Fibroblast of skin of left biceps (primary cell): ENCODE measurements around the gene MRRF.
"Not testable (repeated sequence)": the region's sequence is repeated elsewhere in the genome, so short reads cannot be mapped to it uniquely, and the experiment has no call there.

Experiments used
- DNase-seq, 2 experiments: peaks; one replicate each; pipeline ENCODE4 v3.0.0-alpha.2; 2013; ENCODE audit warnings: low read depth in 2 of 2

Gene MRRF

DNA sequence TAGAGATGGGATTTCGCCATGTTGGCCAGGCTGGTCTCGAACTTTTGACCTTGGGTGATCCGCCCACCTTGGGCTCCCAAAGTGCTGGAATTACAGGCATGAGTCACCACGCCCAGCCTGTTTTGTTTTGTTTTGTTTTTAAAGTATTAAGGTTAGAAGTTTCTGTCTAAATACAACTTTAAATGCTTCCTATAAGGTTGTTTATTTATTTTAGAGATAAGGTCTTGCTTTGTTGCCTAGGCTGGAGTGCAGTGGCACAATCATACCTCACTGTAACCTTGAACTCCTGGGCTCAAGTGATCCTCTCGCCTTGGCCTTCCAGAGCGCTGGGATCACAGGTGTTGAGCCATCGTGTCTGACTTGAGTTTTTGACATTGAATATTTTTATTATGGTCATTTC is 11.4 kb downstream of the MRRF start:
- DNase-seq = no peak

DNA sequence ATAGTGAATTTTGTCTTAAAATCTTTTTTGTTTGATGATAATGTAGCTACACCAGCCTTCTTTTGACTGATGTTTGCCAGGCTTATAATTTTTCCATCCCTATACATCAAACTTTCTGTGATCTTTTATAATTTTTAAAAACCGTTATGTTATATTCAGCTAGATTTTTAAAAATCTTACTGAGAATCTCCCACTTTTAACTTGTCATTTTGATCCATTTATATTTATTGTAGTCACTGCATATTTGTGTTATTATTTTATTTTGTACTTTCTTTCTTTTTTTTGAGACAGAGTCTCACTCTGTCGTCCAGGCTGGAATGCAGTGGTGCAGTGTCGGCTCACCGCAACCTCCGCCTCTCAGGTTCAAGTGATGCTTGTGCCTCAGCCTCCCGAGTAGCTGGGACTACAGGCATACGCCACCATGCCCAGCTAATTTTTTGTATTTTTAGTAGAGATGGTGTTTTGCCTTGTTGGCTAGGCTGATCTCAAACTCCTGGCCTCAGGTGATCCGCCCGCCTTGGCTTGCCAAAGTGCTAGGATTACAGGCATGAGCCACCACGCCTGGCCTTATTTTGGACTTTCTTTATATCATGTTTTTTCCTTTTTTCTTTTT is 12.7 kb downstream of the MRRF start:
- DNase-seq = no peak

DNA sequence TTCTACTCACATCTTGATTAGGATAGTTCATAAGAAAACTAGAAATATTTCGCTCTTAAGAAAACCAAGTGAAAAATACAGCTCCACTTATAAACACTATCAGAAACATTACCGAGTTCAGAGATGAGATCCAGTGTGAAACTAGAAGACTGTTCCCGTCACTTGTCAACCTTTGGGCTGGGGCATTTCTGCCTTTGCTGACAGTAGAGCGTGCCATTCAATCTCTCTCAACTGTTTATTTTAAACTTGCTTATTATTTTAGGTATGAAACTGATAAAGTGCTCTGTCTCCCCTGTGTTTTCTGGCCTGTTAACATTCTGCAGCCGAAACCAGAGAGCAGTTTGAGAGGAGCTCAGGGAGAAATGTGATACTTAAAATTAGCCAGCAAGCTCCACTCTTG is 16.7 kb downstream of the MRRF start:
- no peak for DNase-seq

DNA sequence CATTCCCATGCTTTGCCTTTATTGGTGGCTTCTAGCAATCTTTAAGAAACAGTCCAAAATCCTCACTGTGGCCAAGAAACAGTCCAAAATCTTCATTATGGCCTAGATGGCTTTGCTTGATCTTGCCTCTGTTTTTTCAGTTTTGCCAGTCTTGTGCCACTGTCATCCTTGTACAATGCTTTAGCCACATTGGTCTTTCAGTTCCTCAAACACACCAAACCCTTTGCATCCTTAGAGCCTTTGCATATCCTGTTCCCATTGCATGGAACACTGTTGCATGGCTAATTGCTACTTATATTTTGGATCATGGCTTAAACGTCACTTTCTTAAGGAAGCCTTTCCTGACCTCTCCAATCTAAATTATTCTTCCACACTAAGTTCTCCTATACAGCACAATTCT is 22.1 kb downstream of the MRRF start:
- DNase-seq = no peak

DNA sequence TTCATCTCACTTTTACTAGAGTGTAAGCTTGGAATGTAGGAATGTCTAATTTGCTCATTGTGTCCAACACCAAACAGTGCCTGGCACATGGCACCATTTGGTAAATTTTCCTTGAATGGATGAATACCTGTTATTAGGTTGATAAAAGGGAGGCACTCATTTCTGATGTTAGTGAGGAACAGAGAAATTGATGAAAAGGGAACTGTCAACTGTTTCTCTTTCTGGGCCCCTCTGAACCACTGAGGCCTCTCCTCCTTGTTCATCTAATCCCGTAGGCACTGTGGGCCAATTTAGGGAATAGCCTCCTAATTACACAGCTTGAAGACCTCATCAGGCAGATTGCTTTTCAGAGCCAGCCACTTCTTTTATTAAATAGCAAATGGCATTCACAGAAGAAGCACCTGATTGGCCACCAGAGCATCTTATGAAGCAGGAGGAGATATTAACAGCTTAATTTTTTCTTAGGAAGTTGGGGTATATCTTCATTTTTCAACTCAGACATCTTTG is 22.6 kb downstream of the MRRF start:
- DNase-seq = no peak

DNA sequence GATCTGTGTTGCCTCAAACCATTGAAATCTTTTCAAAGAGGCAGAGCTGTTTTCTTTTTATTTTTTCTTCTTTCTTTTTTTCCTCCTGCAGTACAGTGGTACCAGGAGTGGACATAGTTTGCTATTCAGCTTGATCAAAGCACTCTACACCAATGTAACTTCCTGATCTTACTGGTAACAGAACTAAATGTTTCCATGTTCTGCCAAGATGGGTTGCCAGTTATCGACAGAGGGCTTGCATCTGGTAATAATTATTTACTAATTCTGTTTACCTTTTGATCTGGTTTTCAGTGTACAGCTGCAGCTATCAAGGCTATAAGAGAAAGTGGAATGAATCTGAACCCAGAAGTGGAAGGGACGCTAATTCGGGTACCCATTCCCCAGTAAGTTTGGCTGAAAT is 26.8 kb downstream of the MRRF start:
- DNase-seq = no peak

DNA sequence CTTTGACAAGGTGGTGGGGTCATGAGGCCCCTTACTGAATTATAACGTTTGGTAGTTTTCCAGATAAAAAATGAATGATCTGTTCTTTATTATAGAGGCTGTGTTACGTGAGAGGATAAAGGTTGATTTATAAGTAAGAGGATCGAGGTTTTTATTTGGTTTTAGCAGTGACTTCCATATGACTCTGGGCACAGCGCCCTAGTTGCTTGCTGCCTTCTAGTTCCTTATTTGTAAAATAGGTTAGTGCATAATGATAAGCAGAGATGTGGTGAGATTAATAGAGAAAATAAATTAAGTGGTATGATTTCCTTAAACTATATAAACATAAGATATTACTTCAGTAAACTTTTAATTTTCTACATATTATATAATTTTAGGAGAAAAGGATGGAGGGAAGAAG is 29.8 kb downstream of the MRRF start:
- no peak for DNase-seq

DNA sequence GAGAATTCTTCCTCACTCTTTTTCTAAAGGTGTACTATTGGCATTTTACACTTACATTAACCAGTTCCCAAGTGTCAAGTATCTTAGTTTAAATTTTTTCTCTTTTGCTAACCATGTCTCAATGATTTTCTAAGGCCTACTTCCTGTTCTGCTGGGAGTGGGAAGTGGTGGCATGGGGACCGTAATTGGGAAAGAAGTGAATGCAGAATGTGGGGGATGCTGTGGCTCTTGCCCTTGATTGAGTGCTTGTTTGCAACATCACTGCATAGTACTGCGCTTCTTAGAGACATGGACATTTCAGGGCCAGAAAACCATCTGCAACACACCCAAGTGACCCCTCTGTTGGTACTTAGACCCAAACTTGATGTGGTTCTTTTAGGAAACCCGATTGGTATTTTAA is 32.8 kb downstream of the MRRF start:
- DNase-seq = no peak

DNA sequence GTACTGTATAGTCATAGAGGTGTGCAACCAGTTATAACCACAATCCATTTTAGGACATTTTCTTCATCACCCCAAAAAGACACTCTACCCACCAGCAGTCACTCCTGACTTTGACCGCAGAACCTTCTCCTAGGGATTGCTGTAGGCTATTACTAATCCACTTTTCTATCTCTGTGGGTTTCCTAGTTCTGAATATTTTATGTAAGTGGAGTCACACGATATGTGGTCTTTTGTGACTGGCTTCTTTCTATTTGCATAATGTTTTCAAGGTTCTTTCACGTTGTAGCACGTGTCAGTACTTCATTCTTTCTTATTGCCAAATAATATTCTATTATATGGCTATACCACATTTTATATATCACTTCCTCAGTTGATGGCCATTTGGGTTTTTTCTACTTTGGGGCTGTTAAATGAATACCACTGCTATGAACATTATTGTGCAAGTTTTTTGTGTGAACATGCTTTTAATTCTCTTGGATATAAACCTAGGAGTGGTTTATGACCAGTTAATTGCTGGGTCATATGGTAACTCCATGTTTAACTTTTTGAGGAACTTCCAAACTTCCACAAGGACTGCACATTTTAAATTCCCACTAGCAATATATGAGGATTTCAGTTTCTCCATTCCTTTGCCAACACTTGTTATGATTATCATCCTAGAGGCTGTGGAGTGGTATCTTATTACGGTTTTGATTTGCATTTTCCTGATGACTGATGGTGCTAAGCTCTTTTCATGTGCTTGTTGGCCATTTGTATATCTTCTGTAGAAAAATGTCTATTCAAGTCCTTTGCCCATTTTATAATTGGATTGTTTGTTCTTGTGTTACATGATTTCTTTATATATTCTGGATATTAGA is 37.8 kb downstream of the MRRF start:
- DNase-seq = no peak

DNA sequence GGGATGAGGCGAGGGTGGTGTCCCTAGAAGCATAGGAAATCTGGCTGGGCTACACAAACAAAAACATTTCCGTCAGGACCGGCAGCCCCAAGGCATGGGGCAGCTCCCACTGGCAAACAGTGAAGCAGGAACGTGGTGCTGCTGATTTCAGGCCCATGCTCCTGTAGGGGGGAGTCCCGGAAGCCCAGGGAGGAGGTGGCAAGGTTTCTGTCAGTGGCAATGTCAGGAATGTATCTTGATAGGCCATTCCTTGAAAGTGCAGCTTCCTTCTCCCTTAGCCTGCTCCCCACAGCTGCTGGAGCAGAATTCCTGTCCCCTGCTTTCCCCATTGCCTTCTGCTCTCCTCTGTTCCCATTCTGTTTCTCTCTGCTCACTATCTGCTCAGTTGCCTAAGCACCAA is 42.4 kb downstream of the MRRF start:
- DNase-seq = no peak

DNA sequence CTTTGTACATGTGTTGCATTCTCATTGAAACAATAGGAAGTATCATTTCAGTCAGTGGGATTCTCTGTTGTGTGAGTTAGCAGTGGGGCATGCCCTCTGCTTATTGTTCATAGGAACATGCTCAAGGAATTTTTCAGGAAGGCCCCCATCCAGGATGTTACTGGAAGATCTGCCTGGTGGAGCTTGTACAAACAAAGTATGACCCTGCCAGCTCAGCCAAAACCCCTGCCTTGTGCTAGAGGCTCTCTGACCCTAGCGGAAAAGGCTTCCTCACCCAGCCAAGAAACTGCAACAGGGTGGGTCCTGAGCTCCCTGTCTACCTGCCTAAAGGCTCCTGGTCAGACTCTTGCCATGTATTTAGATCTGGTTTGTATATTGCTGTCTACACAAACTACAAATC is 43.2 kb downstream of the MRRF start:
- DNase-seq = no peak

DNA sequence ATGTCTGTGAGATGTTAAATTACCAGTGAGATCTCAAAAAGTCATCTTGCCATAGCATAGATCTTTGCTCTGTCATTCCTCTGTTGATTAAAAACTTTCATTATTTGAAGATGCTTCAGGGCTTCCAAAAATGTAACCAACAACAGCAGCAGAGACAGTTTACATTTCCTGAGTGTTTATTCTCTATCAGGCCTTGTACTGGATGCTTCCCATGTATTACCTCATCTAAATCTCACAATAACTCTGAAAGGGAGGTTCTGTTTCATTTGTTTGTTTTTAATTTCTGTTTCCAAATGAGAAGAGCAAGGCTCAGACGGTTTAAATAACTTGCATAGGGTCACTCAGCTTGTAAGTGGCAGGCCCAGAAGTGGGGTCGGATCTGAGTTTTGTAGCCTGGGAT is 45.2 kb downstream of the MRRF start:
- no peak for DNase-seq

DNA sequence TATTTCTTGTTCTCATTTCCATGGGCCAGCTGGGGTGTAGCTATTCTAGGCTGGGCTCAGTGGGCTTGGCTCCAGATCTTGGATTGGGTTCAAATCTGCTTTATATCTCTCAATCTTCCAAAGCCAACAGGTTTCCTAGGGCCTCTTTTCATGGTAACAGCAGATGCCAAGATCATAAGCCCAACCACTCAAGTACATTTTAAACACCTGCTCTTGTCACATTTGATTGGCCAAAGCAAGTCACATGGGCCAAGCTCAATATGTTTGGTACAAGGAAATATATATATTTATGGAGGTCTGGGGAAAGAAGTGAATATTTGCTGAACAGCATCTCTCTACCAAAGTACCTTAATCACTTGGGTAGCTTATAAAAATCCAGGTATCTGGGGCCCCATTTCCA is 49.5 kb downstream of the MRRF start:
- no peak for DNase-seq

DNA sequence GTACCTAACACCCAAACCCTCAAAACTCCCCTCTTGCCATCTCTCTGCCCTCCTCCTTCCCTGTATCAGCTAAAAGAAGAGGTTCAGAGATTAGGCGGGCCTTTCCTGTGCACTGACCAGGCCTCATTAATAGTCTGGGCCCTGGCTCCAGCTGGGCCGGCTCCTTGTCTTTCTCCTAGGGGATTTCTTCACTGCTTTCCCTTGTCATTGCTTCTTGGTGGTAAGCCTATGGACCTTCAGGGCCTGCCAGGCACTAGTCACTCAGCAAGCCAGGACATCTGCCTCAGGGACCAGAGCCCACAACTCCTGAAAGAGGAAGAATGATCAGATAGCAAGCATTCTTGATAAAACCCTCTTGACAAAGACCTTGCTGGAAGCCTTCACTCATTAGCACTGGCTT is 50.9 kb downstream of the MRRF start:
- no peak for DNase-seq

DNA sequence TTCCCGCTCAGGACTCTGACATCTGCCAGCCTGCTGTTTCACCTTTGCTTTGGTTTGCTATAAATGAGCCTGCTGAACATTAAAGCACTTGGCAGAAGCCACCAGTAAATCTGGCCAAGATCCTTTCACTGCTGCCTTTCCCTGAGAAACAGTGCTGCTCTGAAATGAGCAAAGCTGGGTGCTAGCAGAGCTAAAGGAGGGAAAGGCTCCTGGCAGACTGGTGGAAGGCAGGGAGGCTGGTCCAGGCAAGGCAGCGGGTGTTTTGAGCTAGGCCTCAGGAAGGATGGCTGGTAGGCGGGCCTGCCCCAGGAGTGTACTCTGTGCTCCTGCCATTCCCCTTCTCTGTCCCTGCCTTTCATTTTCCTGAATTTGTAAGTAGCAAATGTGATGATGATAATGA is 53.6 kb downstream of the MRRF start:
- no peak for DNase-seq

DNA sequence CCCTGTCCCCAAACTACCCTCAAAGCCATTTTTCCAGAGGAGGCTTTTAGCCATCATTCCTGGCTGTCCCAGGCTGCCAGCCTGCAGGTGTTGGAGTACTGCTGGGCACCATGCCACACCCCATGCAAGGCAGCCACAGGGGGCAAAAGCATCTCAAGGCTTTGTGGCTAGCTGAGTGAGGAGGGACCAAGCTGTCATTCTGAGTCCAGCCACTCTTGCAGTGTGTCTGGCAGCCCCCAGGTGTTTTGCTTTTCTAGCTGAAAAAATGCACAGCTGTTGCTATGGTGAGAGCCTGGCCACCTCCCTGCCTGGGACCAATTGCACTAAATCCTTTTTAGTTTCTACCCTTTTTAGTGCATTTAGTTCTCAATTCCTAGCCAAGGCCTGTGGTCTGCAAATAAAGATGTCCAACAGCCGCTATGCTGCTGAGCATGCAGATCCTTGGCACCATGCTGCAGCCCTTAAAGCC is 55.8 kb downstream of the MRRF start:
- no peak for DNase-seq

DNA sequence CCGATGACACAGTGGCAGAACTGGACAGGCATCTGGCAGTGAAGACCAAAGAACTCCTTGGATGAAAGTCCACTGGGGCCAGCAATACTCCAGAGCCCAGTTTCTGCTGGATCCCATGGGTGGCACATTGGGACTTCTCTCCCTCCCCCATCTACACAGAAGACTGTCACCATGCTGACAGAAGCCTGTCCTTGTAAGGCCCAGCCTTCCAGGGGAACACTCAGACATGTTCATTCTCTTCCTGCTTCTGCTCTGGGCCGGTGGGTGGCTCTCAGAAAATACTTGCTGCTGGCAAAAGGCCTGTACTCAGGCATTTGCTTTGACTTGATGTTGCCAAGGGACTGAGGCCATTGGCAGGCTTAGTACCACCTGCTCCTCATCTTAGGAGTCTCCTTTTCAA is 57.9 kb downstream of the MRRF start:
- DNase-seq = no peak

DNA sequence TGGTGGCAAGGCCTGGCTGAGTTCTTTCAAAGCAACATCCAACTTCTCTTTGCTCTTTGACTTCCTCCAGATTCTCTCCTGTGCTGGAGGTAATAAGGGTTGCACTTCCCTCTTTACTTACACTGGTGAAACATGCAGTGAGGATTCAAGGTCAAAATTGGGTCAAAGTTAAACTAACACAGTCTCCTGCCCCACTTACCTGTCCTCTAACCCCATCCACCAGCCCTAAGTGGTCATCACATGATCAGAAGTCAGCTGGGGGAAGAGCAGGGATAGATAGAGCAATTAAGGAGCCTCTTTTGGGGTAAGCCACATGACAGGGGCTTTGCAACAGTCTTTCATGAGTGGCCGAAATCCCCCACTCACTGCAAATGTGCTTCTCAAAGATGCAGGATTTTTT is 60.0 kb downstream of the MRRF start:
- not testable (repeated sequence) for DNase-seq

DNA sequence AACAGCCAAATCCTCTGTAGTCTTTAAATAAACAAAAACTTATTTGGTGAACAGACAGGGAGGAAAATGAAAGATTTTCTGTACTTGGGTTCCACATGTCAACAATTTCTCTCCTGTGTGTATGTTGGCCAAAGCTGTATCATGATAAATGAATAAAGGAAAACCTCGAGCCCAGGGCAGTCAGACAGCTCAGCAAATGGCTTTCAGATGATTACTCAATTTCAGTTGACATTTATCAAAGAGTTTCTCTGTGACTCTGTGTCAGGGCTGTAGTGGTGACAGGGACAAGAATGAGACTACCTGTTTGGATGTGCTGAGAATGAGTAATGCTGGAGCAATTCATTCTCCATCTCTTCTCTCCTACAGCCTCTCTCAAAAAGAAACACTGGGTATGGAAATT is 60.4 kb downstream of the MRRF start:
- no peak for DNase-seq

DNA sequence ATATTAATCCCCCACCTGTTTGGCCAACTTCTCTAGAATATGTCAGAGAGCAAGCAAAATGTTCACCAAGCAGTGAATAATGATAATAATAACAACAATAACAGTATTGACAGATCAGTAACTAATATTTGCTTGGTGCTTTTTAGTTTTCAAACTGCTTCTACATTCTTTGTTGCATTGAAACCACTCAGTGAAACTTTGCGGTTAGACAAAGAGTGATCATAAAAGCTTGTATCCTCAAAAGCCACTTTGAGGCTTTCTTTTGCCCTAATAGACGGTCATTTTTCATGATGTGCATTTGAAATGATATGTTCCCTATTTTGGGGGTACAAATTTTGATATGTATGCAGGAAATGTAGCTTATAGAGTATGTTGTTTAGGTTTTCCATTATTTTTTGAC is 62.5 kb downstream of the MRRF start:
- no peak for DNase-seq

DNA sequence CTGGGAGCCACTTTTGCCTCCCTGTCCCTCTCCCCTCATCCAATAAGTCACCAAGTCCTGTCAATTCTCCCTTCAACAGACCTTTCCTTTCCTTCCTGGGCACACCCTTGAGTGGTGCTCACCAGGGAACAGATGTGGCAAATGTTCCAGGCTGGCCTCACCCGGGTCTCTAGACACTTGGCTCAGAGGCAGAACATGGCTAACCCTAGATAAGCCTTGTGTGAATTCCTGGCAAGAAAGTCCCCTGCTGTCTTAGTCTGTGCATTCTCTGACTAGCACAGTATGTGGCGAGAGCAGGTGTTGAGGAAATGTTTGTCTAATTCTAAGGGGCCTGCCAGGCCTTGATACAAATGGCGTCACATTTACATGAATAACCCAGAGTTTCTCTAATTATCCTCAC is 64.9 kb downstream of the MRRF start:
- no peak for DNase-seq

DNA sequence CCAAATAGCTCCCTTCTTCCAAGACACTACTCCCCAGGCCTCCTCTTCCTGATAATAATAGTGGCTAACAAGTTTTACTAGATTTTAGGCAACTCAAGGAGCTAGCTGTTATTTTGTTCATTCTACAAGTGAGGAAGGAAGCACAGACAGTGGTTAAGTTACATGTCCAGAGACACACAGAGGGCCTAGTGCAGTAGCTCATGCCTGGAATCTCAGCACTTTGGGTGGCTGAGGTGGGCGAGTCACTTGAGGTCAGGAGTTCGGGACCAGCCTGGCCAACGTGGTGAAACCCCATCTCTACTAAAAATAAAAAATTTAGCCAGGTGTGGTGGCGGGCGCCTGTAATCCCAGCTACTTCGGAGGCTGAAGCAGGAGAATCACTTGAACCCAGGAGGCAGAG is 65.8 kb downstream of the MRRF start:
- not testable (repeated sequence) for DNase-seq

DNA sequence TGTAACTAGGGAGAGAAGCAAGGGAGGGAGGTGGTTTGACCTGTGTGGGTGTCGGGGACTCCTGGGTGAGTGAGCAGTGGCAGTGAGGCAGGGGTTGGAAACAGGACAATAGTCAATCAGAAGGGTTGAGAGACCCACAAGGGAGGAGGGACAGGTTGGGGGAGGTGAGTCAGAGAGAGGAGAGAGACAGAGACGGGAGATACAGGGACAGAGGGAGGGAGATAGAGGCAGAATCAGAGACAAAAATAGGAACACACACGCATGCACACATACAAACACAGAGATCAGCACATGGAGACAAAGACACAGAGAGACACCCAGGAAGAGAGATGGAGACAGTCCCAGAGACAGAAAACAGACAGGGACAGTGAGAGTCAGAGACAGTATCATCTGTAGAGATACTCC is 66.8 kb downstream of the MRRF start:
- DNase-seq = no peak
